HepG2 (cell line): ENCODE results near the gene LRRC74B. TPM values are rescaled to one million over a fixed set of nuclear protein-coding genes. Genes with fewer than 3 reads are reported as not detected.
"Not testable (repeated sequence)": the region's sequence is repeated elsewhere in the genome, so short reads cannot be mapped to it uniquely, and the experiment has no call there.

Experiments used
- ATAC-seq: fragments of 200-7000 bp; cut with Tn5 transposase; 3 replicates; pipeline ENCODE4 v1.9.1; 2020; ENCODE audit warnings: mild to moderate bottlenecking, moderate library complexity
- BruUV-seq: library from RNA; stranded (reverse); fragments of 400-500 nt; replicated peaks from 2 replicates; lab custom pipeline; 2021; lab: Mats Ljungman, UMichigan
- CTCF ChIA-PET: fragments of 300-600 bp; formaldehyde crosslinking; extraction: SDS; loops from one replicate; lab custom pipeline; 2021; ENCODE audit warnings: low total read pairs, inconsistent platforms, low intra/inter-chr PET ratio; lab: Yijun Ruan, JAX
- POLR2A ChIA-PET: fragments of 350-600 bp; sonication (Branson Sonifier 250); formaldehyde crosslinking; loops from one replicate; lab custom pipeline; 2020; ENCODE audit warnings: antibody characterized with exemption, inconsistent platforms; lab: Yijun Ruan, JAX
- DNase-seq: peaks from one replicate; pipeline ENCODE4 v3.0.0-alpha.2; 2015; ENCODE audit warnings: low spot score
- FAIRE-seq: peaks from 3 replicates; lab custom pipeline; 2011; peaks lifted over from hg19 to GRCh38; lab: Jason Lieb, UNC
- H2AFZ ChIP-seq: one replicate; pipeline ENCODE4 v1.6.1; 2011; ENCODE audit warnings: low read length, inconsistent platforms
- H3K27ac ChIP-seq: fragments of 300-600 bp; 3 replicates; pipeline ENCODE4 v1.8.0; 2011; ENCODE audit warnings: mixed run types, mild to moderate bottlenecking, mixed read lengths, low read length, inconsistent platforms; ENCODE audit not compliant: insufficient read depth; ENCODE audit errors: extremely low read length
- H3K27me3 ChIP-seq, 2 experiments: fragments of 200-600 bp in 1 of 2; 2 replicates in 1 of 2; 3 replicates in 1 of 2; pipeline versions ENCODE4 v1.6.0 to v1.8.0; 2011; ENCODE audit warnings: low read length in 2 of 2, mild to moderate bottlenecking in 2 of 2, moderate library complexity in 2 of 2, inconsistent platforms in 1 of 2; ENCODE audit not compliant: insufficient read depth in 2 of 2, control insufficient read depth in 1 of 2
- H3K36me3 ChIP-seq, 2 experiments: fragments of 200-600 bp in 1 of 2; replicated peaks in 1 of 2; 2 replicates in 1 of 2; 3 replicates in 1 of 2; pipeline versions ENCODE4 v1.5.1 to v1.8.0; 2011; ENCODE audit warnings: low read length in 2 of 2, inconsistent platforms in 1 of 2; ENCODE audit not compliant: insufficient read depth in 2 of 2, control insufficient read depth in 1 of 2
- H3K4me1 ChIP-seq: 2 replicates; pipeline ENCODE4 v1.5.1; 2012; ENCODE audit warnings: low read length, inconsistent platforms; ENCODE audit not compliant: insufficient read depth
- H3K4me2 ChIP-seq: 2 replicates; pipeline ENCODE4 v1.6.0; 2011; ENCODE audit warnings: low read depth, low read length, inconsistent platforms
- H3K4me3 ChIP-seq, 3 experiments: fragments of 200-600 bp in 1 of 3; sonication (generic), shearing (Covaris generic) in 1 of 3; replicated peaks in 1 of 3; 2 replicates each; pipeline ENCODE4 v1.5.1; 2011 to 2016; ENCODE audit warnings: low read length in 3 of 3, inconsistent platforms in 2 of 3, low read depth in 2 of 3, mild to moderate bottlenecking in 2 of 3, control low read depth in 1 of 3, mixed read lengths in 1 of 3; ENCODE audit not compliant: insufficient read depth in 1 of 3
- H3K79me2 ChIP-seq: one replicate; pipeline ENCODE4 v1.6.1; 2011; ENCODE audit warnings: low read length, inconsistent platforms; ENCODE audit not compliant: insufficient read depth
- H3K9ac ChIP-seq: 2 replicates; pipeline ENCODE4 v1.6.0; 2011; ENCODE audit warnings: mild to moderate bottlenecking, low read depth, low read length, inconsistent platforms; ENCODE audit not compliant: insufficient read depth
- H3K9me3 ChIP-seq: 2 replicates; pipeline ENCODE4 v1.5.1; 2012; ENCODE audit warnings: mild to moderate bottlenecking, low read length
- H4K20me1 ChIP-seq: 2 replicates; pipeline ENCODE4 v1.6.0; 2011; ENCODE audit warnings: inconsistent platforms, mild to moderate bottlenecking, low read length, moderate library complexity; ENCODE audit not compliant: insufficient read depth
- ATF5 ChIP-seq: sonication (generic); formaldehyde crosslinking; IDR thresholded peaks from 2 replicates; pipeline ENCODE4 v1.4.0; 2020; ENCODE audit warnings: mild to moderate bottlenecking, low read depth, missing genetic modification reagents
- ELF3 ChIP-seq: IDR thresholded peaks from 2 replicates; pipeline ENCODE4 v1.6.1; 2016; ENCODE audit warnings: missing genetic modification reagents, missing compliant biosample characterization
- GLI4 ChIP-seq: sonication (generic); formaldehyde crosslinking; IDR thresholded peaks from 2 replicates; pipeline ENCODE4 v1.5.1; 2020; ENCODE audit warnings: missing genetic modification reagents, mild to moderate bottlenecking, moderate library complexity, borderline replicate concordance
- HCFC1 ChIP-seq: fragments of 150-350 bp; IDR thresholded peaks from 2 replicates; pipeline ENCODE4 v1.6.1; 2014; ENCODE audit warnings: low read depth, low read length
- HOXA5 ChIP-seq: sonication (generic); formaldehyde crosslinking; IDR thresholded peaks from 2 replicates; pipeline ENCODE4 v1.4.0; 2020; ENCODE audit warnings: missing genetic modification reagents
- KAT7 ChIP-seq: IDR thresholded peaks from 2 replicates; pipeline ENCODE4 v1.6.1; 2018; ENCODE audit warnings: borderline replicate concordance, missing compliant biosample characterization
- KMT2A ChIP-seq: sonication (generic); formaldehyde crosslinking; IDR thresholded peaks from 2 replicates; pipeline ENCODE4 v1.4.0; 2020; ENCODE audit warnings: missing genetic modification reagents
- MTERF4 ChIP-seq: sonication (generic); formaldehyde crosslinking; IDR thresholded peaks from 2 replicates; pipeline ENCODE4 v1.8.0; 2023; ENCODE audit warnings: mild to moderate bottlenecking, missing genetic modification reagents
- ZMYM3 ChIP-seq: sonication (generic); formaldehyde crosslinking; IDR thresholded peaks from 2 replicates; pipeline ENCODE4 v1.5.1; 2020; ENCODE audit warnings: mild to moderate bottlenecking, missing genetic modification reagents
- ZNF101 ChIP-seq: sonication (generic); formaldehyde crosslinking; IDR thresholded peaks from 2 replicates; pipeline ENCODE4 v1.4.0; 2020; ENCODE audit warnings: mild to moderate bottlenecking, low read depth, missing genetic modification reagents, borderline replicate concordance
- ZNF224 ChIP-seq: sonication (generic); formaldehyde crosslinking; IDR thresholded peaks from 2 replicates; pipeline ENCODE4 v1.5.0; 2020; ENCODE audit warnings: mild to moderate bottlenecking, missing genetic modification reagents
- ZNF776 ChIP-seq: sonication (generic); formaldehyde crosslinking; IDR thresholded peaks from 2 replicates; pipeline ENCODE4 v1.4.0; 2020; ENCODE audit warnings: mild to moderate bottlenecking, missing genetic modification reagents
- WGBS: methylation state at CpG from one replicate; pipeline ENCODE4 v1.1.6; 2017; ENCODE audit warnings: low lambda C conversion rate; 5-methylcytosine and 5-hydroxymethylcytosine counted together
- in situ Hi-C: cut with HindIII; loops from 2 replicates; pipeline ENCODE4 v1.10.0; 2017; ENCODE audit warnings: low pct_unique_long_range_greater_than_20kb; ENCODE audit not compliant: extremely low pct_ligation_motif_present
- intact Hi-C: fragments of 100-400 bp; cut with micrococcal nuclease; formaldehyde crosslinking; loops from one replicate; pipeline ENCODE4 v1.10.0; 2022; ENCODE audit not compliant: unreplicated experiment
- polyA plus RNA-seq, 8 experiments: library from polyadenylated mRNA; depleted of rRNA in 3 of 8; stranded (reverse) in 7 of 8; unstranded in 1 of 8; fragments of >200 nt; fragmentation: Illumina TruSeq in 4 of 8; extraction: Trizol in 4 of 8; gene quantifications; 2 replicates each; pipeline versions ENCODE4 v1.2.1 to v1.2.3, GENCODE V29; 2011 to 2016; ENCODE audit warnings: low read depth in 4 of 8, missing spikeins in 1 of 8, mixed read lengths in 1 of 8; ENCODE audit not compliant: insufficient read depth in 1 of 8
- total RNA-seq, 5 experiments: library from RNA; depleted of rRNA; stranded (reverse); fragments of >200 nt; fragmentation: Illumina TruSeq; extraction: Trizol; gene quantifications; 2 replicates each; pipeline ENCODE4 v1.2.3, GENCODE V29; 2016; ENCODE audit warnings: low read depth in 1 of 5

LRRC74B gene
- total and polyA plus RNA-seq, 2 of the 13 experiments (the other 11 are each of a cell fraction or from before 2014, with no cell fraction given) = not detected

GRCh38 chr22:21093555-21094137, 47.9 kb downstream of the LRRC74B start:
- H3K27me3 ChIP-seq, H3K4me3 ChIP-seq, FAIRE-seq, intact Hi-C loops, H2AFZ ChIP-seq, H3K9ac ChIP-seq, H3K4me2 ChIP-seq, H3K36me3 ChIP-seq, in situ Hi-C loops, H4K20me1 ChIP-seq, H3K4me1 ChIP-seq, H3K79me2 ChIP-seq, H3K27ac ChIP-seq, DNase-seq, BruUV-seq, POLR2A ChIA-PET, H3K9me3 ChIP-seq, CTCF ChIA-PET, ATAC-seq: not testable (repeated sequence)
- 32% methylated on average over 9 of the region's 9 CpGs for WGBS

- in situ Hi-C loops = no loop called here
- H3K4me3 ChIP-seq = no peak overlapping the region
- no peaks in the 10 kb centered on the region for H4K20me1 ChIP-seq
- no peaks in the 10 kb centered on the region for H3K79me2 ChIP-seq
- ChIA-PET CTCF (no interaction called here), POLR2A (no interaction called here)
- H3K27me3 ChIP-seq = no peaks in the 10 kb centered on the region; a peak in 1 of 5 replicates
- WGBS = 45% methylated on average over 5 of the region's 5 CpGs
- FAIRE-seq = no peak
- no peak overlapping the region for H3K4me2 ChIP-seq
- no peaks in the 10 kb centered on the region for H3K36me3 ChIP-seq
- no peaks in the 10 kb centered on the region for H3K4me1 ChIP-seq
- H3K9ac ChIP-seq = no peak overlapping the region
- ATAC-seq = no peak
- no peak for DNase-seq
- H2AFZ ChIP-seq = no peak overlapping the region
- no peaks in the 10 kb centered on the region for H3K9me3 ChIP-seq
- no TSS peak for BruUV-seq
- no peak overlapping the region for H3K27ac ChIP-seq
- intact Hi-C loops = no loop called here
- no peak for TF ChIP-seq ZNF776 (CRISPR knock-in tag)
- TF ChIP-seq ATF5 (CRISPR knock-in tag) = no peak
- no peak for TF ChIP-seq MTERF4
- TF ChIP-seq HCFC1 = no peak
- TF ChIP-seq ZMYM3 (CRISPR knock-in tag) = no peak
- TF ChIP-seq GLI4 (CRISPR knock-in tag) = no peak
- TF ChIP-seq HOXA5 (CRISPR knock-in tag) = no peak
- no peak for TF ChIP-seq KMT2A (CRISPR knock-in tag)
- TF ChIP-seq ELF3 (CRISPR knock-in tag) = no peak
- TF ChIP-seq KAT7 (CRISPR knock-in tag) = no peak
- no peak for TF ChIP-seq ZNF224 (CRISPR knock-in tag)
- TF ChIP-seq ZNF101 (CRISPR knock-in tag) = no peak
These were observed 49.4 kb downstream of the LRRC74B start for GRCh38 chr22:21094911-21095772.
